DMS 273 (cell line): ENCODE data around the gene ATP8A1.
"Not testable (repeated sequence)": the region's sequence is repeated elsewhere in the genome, so short reads cannot be mapped to it uniquely, and the experiment has no call there.

ENCODE experiments used
- DNase-seq: peaks from one replicate; lab custom pipeline; 2025; ENCODE audit not compliant: unreplicated experiment; lab: John Stamatoyannopoulos, UW

ATP8A1 gene

GRCh38 chr4:42513748-42514492, 143.0 kb downstream of the ATP8A1 start:
- no peak for DNase-seq

GRCh38 chr4:42512226-42512625, 144.7 kb downstream of the ATP8A1 start:
- no peak for DNase-seq

GRCh38 chr4:42510225-42510624, 146.7 kb downstream of the ATP8A1 start:
- DNase-seq: no peak

GRCh38 chr4:42501624-42502401, 155.1 kb downstream of the ATP8A1 start:
- DNase-seq: no peak

- no peak for DNase-seq
Observed at GRCh38 chr4:42498040-42498439, 158.9 kb downstream of the ATP8A1 start.

GRCh38 chr4:42497142-42497910, 159.6 kb downstream of the ATP8A1 start:
- no peak for DNase-seq

- no peak for DNase-seq
Observed at GRCh38 chr4:42492962-42493361, 163.9 kb downstream of the ATP8A1 start.

- DNase-seq: no peak
Observed at GRCh38 chr4:42490015-42490414, 166.9 kb downstream of the ATP8A1 start.

GRCh38 chr4:42489095-42489494, 167.8 kb downstream of the ATP8A1 start:
- no peak for DNase-seq

GRCh38 chr4:42488554-42488953, 168.4 kb downstream of the ATP8A1 start:
- DNase-seq: no peak

GRCh38 chr4:42488114-42488513, 168.8 kb downstream of the ATP8A1 start:
- DNase-seq: no peak

- DNase-seq: no peak
Observed at GRCh38 chr4:42487230-42487629, 169.7 kb downstream of the ATP8A1 start.

- not testable (repeated sequence) for DNase-seq
Observed at GRCh38 chr4:42486156-42486555, 170.7 kb downstream of the ATP8A1 start.

GRCh38 chr4:42484630-42485029, 172.3 kb downstream of the ATP8A1 start:
- no peak for DNase-seq

- DNase-seq: no peak
Observed at GRCh38 chr4:42483426-42484379, 173.2 kb downstream of the ATP8A1 start.

- no peak for DNase-seq
Observed at GRCh38 chr4:42482516-42483327, 174.2 kb downstream of the ATP8A1 start.

- DNase-seq: no peak
Observed at GRCh38 chr4:42480717-42481116, 176.2 kb downstream of the ATP8A1 start.

- no peak for DNase-seq
Observed at GRCh38 chr4:42480281-42480680, 176.6 kb downstream of the ATP8A1 start.

GRCh38 chr4:42478946-42479345, 178.0 kb downstream of the ATP8A1 start:
- no peak for DNase-seq

GRCh38 chr4:42478509-42478908, 178.4 kb downstream of the ATP8A1 start:
- DNase-seq: no peak
